Ishikawa (cell line): Measurements from ENCODE around the gene SCAPER.
A peak's percentile ranks its signal among the peaks of the same experiment; 100 is the strongest.

ENCODE experiments used
- CREB1 ChIP-seq: IDR thresholded peaks from 2 replicates; pipeline ENCODE4 v1.6.1; 2012; ENCODE audit warnings: low read depth
- EGR1 ChIP-seq: IDR thresholded peaks from 2 replicates; pipeline ENCODE4 v1.6.1; 2012
- EP300 ChIP-seq: IDR thresholded peaks from 2 replicates; pipeline ENCODE4 v1.6.1; 2012; ENCODE audit warnings: borderline replicate concordance
- FOXM1 ChIP-seq: IDR thresholded peaks from 2 replicates; pipeline ENCODE4 v1.6.1; 2012; ENCODE audit warnings: low read depth, borderline replicate concordance
- NFIC ChIP-seq: IDR thresholded peaks from 2 replicates; pipeline ENCODE4 v1.6.1; 2012
- RAD21 ChIP-seq: IDR thresholded peaks from 2 replicates; pipeline ENCODE4 v1.6.1; 2012; ENCODE audit warnings: low read depth
- REST ChIP-seq: IDR thresholded peaks from 2 replicates; pipeline ENCODE4 v1.6.1; 2012; ENCODE audit warnings: low read depth, mild to moderate bottlenecking
- TAF1 ChIP-seq: IDR thresholded peaks from 2 replicates; pipeline ENCODE4 v1.6.1; 2012; ENCODE audit warnings: low read depth, mild to moderate bottlenecking
- TCF12 ChIP-seq: IDR thresholded peaks from 2 replicates; pipeline ENCODE4 v1.6.1; 2012; ENCODE audit warnings: low read depth
- TEAD4 ChIP-seq: IDR thresholded peaks from 2 replicates; pipeline ENCODE4 v1.6.1; 2012
- YY1 ChIP-seq: IDR thresholded peaks from 2 replicates; pipeline ENCODE4 v1.6.1; 2012; ENCODE audit warnings: low read depth
- ZBTB7A ChIP-seq: IDR thresholded peaks from 2 replicates; pipeline ENCODE4 v1.6.1; 2012; ENCODE audit warnings: low read depth
- TF ChIP-seq, protein P1 (sequence below): IDR thresholded peaks from 2 replicates; pipeline ENCODE4 v1.6.1; 2012
- TF ChIP-seq, protein P2 (sequence below): IDR thresholded peaks from 2 replicates; pipeline ENCODE4 v1.6.1; 2012

GRCh38 chr15:76336254-76337058 lies 568.7 kb downstream of the SCAPER start, which contains the start of gene ISL2:
- TF ChIP-seq EGR1 (peak; percentile 85), EP300 (0 out of 2 replicates have a peak, but pooled peaks have one; percentile 17), NFIC (no peak), FOXM1 (no peak), REST (no peak), RAD21 (no peak), TEAD4 (no peak), CREB1 (peak; percentile 84), YY1 (no peak; the same call in 1 of the 2 replicates), TCF12 (0 out of 2 replicates have a peak, but pooled peaks have one; percentile 21), ZBTB7A (no peak), TAF1 (peak; percentile 80)
- TF ChIP-seq, protein P1, sequence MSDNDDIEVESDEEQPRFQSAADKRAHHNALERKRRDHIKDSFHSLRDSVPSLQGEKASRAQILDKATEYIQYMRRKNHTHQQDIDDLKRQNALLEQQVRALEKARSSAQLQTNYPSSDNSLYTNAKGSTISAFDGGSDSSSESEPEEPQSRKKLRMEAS, result peak; percentile 68
- TF ChIP-seq, protein P2, sequence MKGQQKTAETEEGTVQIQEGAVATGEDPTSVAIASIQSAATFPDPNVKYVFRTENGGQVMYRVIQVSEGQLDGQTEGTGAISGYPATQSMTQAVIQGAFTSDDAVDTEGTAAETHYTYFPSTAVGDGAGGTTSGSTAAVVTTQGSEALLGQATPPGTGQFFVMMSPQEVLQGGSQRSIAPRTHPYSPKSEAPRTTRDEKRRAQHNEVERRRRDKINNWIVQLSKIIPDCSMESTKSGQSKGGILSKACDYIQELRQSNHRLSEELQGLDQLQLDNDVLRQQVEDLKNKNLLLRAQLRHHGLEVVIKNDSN, result no peak
